Measurements from ENCODE around the gene IPO9.
A peak's percentile ranks its signal among the peaks of the same experiment; 100 is the strongest.
"Not testable (repeated sequence)": the region's sequence is repeated elsewhere in the genome, so short reads cannot be mapped to it uniquely, and the experiment has no call there.

IPO9 gene

GRCh38 chr1:201890806-201891450 lies 62.0 kb downstream of the IPO9 start:
- DNase-seq: no peak

DNA sequence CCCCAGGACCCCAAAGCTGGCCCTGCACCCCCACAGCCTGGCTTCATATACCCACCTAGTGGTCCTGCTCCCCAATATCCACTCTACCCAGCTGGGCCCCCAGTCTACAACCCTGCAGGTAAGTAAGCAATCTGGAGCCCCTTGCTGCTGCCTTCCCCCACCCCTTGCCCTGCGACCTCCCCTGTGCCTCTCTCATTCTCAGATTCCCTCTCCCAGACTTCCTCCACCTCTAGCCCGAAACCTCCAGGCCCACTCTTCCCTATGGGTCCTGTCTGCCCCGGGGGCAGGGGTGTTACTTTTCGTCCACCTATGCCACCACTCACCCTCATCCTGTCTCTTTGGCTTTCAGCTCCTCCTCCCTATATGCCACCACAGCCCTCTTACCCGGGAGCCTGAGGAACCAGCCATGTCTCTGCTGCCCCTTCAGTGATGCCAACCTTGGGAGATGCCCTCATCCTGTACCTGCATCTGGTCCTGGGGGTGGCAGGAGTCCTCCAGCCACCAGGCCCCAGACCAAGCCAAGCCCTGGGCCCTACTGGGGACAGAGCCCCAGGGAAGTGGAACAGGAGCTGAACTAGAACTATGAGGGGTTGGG lies 62.6 kb downstream of the IPO9 start:
- DNase-seq: no peak

- DNase-seq: no peak
Measured at GRCh38 chr1:201892211-201892610, 63.3 kb downstream of the IPO9 start.

DNA sequence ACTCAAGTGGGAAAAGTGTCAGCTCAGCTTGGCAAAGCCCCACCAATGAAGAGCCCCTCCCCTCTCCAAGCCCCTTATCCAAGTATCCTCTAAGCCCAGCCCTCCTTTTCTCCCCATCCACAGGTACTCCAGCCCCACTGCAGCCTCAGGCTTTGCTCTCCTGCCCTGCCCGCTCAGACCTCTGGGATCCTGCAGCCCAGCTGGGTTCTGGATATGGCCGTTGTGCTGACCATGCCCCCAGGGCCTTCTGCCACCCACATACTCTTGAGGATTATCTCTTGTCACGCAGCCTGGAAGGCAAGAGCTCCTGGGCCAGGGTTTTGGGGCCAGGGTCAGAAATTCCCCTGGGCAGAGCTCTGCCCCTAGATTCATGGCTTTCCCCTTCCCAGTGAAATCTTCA lies 64.5 kb downstream of the IPO9 start:
- DNase-seq: no peak

DNA sequence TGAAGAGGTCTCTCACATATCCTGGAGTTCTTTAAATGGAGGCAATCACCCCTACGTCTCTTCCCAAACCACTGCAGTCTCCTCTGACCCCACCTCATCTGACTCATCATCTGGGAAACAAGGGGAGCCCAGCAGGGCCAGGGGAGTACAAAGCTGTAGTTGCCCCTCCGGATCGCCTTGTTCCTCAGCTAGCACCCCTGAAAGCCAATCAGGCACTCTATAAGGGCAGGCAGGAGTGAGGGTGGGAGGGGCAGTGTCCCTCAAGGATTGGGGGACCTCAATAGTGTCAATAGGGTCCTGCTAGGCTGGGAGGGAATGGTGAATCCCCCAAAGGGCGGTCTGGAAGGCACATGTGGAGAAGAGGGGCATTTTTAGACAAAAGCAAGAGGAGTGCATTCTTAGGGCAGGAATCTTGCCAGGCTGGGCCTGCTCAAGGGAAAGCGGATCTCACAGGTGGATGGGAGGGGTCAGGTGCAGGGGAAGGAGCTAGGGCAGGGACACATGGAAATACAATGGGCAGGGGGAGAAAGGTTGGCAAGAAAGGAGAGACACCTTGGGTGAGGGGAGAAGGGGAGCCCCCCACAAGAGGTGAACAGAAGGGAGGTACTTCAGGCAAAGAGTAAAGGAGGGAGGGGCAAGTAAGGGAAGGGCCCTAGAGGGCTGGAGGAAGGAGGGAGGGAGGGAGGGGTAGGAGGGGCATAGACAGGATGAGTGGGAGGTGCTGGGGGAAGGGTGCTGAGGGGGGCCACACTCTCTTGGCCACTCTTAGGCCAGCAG lies 65.6 kb downstream of the IPO9 start:
- DNase-seq: no peak

- DNase-seq: no peak
Measured at GRCh38 chr1:201895120-201895665, 66.2 kb downstream of the IPO9 start.

DNA sequence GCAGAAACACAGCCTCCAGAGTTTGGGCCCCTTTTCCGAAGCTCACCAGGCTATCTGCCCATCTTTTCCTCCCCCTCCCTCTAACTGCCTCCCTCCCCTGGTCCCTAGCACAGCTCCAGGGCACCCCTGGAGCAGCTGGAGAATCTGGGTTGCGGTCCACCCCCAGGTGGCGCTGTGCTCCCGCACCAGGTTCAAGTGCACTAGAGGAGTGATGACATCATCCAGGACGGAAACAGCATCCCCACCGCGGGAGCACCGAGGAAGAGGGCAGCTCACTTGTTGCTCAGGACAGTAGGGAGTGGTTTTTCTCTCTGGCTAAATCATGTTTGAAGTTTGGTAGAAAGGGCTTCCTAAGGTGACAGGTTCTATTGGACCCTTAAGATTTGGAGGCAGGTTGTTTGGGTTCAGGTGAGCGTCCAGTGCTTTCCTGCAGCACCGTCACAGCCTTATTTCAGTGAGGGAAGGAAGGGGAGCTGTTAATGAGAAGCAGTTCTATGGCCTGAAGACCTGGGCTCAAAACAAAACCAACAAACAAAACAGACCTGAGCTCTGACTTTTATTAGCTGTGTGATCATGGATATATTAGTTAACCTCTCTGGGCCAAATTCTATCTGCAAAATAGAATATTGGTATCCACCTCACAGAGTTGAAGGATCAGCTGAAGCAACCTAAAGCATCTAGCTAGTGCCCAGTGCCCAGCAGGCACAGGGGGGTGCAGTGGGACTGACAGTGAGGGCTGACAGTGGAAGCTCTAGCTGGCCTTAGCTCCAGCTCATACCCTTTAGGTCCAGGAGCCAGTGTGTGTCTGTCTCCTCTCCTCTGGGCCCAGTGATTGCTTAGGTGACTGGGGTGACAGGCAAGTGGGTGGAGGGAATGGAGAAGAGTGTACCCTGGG lies 67.2 kb downstream of the IPO9 start:
- peak; percentile 81 for DNase-seq

DNA sequence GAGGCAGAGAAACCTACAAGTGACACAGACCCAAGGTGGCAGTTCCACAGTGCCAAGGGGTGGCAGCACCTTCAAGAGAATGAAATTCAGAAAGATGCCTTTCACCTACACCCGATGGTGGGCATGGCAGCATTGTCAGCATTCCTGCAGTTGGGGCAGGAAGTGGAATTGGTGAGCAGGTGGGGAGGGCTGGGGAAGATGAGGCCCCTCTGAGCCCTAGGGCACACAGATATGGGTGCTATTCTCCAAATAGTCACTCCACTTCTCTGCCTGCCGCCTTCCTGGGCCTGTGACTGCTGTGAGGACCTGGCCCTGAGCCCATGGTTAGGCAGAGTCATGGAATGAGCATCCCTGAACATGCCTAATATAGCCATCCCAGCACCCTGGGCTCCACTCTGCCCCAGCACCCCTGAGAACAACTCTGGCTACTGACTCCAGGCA lies 68.0 kb downstream of the IPO9 start:
- DNase-seq: no peak

DNA sequence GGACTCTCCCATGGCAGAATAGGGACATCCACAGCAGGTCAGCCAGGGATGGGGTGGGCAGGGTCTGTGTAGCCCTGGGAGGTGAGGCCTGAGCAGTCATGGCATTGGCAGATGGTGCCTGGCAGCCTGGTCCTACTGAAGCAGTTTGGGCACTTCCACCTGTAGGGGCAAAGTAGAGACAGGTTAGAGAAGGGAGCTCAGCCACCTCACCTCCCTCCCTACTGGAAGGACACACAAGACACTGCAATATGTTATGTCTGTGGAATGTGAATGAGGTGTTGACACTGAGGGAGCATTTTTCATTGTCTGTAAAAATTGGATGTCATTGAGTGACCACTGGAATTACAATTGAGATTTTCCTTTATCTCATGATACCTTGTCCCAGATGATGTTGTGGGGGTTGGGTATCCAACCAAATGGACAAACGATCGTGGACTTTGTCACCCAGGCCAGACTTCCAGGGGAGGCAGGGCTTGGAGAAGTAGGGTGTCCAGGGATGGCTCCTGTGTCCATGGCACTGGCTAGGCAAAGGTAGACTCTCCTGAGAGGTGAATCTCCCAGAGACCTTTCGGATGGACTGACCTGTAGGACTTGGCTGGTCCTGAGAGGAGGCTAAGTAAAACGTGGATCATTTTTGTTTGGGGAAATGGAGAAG lies 69.4 kb downstream of the IPO9 start:
- no peak for DNase-seq

DNA sequence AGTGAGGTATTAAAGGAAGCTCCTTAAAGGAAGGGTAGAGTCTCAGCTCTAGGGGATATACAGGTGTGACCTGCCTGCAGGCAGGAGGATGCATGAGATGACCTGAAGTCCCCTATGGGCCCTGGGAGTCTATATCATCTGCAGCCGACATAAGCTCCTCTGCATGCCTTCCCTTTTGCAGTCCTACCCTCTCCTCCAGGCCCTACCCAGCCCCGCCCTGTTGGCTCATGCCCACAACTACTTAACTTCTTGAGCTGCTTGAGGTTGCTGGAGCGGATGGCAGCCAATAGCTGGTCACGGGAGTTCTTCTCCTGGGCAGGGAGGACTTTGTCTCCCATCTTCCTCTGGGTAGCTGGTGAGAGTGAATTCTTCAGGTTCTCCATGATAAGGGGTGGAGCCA lies 70.0 kb downstream of the IPO9 start:
- no peak for DNase-seq

GRCh38 chr1:201899683-201900429 lies 70.9 kb downstream of the IPO9 start:
- no peak for DNase-seq

DNA sequence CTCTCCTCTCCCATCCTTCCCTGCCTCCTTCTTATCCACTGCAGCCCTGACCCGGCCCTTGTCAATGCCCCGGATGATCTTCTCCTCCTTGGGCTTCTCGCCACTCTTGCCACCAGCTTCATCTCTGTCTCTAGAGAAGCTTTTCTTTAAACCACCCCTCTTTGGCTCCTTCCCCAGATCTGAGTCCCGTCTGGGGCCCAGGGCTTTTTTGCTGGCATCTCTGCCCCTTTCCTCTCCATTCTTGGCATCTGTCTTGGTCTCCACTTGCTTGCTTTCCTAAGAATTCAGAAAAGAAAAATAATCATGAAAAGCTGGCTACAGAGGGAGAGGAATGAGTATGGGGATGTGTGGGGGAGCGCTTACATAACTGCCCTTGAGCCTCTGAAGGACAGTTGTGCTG lies 71.5 kb downstream of the IPO9 start:
- DNase-seq: no peak

DNA sequence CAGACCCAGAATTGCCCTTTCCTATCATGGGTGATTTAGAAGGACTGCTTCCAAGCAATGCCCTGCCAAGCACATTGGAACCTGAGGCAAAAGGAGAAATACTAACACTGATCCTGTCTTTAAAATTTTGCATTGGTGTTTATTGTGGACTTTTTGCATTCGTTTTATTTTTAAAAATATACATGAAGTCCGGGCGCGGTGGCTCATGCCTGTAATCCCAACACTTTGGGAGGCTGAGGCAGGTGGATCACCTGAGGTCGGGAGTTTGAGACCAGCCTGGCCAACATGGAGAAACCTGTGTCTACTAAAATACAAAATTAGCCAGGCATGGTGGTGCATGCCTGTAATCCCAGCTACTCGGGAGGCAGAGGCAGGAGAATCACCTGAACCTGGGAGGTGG lies 72.1 kb downstream of the IPO9 start:
- not testable (repeated sequence) for DNase-seq

- DNase-seq: no peak
Measured at GRCh38 chr1:201902198-201902597, 73.2 kb downstream of the IPO9 start.

GRCh38 chr1:201903135-201903534 lies 74.2 kb downstream of the IPO9 start:
- no peak for DNase-seq

- DNase-seq: no peak
Measured at GRCh38 chr1:201904579-201904978, 75.6 kb downstream of the IPO9 start.

GRCh38 chr1:201905234-201905890 lies 76.4 kb downstream of the IPO9 start:
- no peak for DNase-seq

DNA sequence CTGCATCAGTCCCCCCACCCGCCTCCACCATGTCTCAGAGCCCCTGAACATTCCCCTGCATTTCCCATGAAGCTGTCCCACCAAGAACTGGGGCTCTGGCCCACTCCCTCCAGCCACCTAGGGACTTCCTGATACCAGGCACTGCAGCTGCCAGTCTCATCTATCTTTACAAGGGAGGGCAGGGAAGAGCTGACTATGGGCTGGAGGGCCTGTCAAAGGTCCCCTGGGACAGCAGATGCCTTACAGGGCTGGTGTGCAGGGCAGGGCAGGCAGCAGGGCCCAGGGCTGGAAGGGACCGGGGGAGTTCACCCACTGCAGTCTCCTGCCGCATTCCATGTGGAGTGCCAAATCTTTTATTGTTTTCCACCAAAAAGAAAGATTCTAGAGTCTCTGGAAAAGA lies 77.4 kb downstream of the IPO9 start:
- DNase-seq: no peak

- no peak for DNase-seq
Measured at GRCh38 chr1:201907621-201908020, 78.7 kb downstream of the IPO9 start.

DNA sequence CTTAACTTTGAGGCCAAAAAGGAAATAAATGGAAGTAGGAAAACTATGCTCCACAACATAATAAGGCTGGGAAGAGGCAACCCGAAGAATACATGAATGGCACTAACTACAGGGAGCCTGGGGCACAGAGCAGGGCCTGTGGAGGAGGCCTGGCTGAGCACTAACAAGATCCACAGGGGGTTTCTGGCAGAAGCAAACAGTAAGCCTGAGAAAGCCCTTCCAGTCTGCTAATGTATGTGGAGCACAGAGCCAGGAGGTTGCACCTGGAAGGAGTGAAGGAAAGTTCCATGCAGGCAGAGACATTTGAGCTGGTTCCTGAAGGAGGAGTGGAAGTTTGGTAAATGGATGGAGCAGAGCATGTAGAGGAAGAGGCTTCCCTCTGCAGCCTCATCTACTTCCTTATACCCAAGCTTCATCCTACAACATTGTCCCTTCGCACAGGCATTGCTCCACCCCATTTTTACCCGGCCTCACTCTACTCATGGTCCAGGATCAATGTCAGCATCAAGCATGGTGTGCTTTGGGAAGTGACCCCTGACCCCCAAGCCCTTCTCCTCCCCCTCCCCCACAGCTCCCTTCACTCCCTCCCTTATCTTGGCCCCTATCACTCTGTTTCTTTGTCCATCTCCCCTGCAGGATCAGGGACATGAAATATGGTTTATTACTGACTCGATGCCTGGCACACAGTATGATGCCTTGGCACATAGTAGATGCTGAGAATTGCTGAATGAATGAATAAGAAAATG lies 83.0 kb downstream of the IPO9 start:
- DNase-seq: no peak
